HG02852 (cell line): Measurements from ENCODE around the gene SEC61A2.
A peak's percentile ranks its signal among the peaks of the same experiment; 100 is the strongest.

Source experiments
- ATAC-seq: cut with Tn5 transposase; IDR thresholded peaks from one replicate; pipeline ENCODE4 v1.9.1; 2021; ENCODE audit warnings: mild to moderate bottlenecking, moderate library complexity; ENCODE audit not compliant: unreplicated experiment

The SEC61A2 gene

DNA sequence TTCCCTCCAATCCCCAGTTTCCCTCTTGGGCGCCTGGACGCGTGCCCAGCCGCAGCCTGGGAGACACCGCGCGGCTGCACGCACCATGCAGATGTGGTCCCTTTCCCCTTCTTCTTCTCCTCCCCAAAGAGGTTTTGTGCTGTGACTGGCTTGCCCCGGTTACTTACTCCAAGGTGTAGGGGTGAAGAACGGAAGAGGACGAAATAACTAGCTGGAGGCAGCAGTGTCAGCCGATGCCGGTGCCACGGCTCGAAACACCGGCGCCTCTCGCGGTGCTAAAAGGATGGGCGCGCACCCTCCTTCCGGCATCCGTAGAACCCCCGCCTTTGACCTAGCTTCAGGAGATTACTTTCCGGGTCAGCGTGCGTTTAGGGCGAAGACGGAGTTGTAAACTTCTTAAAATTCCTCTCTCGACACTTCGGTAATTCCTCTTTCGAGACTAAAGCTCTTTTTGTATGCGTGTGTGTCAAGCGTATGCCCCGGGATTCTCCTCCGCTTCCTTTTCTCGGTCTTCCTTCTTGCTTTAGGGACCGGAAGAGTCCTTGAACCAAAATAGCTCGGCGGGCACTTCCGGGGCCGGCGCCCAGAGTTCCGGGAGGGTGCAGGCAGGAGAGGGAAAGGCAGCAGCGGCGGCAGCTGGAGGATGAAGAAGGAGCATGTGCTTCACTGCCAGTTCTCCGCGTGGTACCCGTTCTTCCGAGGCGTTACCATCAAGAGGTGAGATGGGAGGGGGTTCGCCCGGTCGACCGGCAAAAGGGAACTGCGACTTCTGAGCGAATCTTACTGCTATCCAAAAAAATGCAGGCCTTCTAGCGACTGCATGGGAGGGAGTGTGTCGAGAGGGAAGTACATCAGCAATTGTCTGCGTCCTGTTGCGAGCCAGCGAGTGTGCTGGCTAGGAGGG lies 66.4 kb downstream of the SEC61A2 start, which contains the start of the genes CDC123 and NUDT5:
Gene CDC123 (plus strand): TSS at position 586 of the 904 bp plus-strand sequence. CDS start 58 bp downstream, at position 644.
Gene NUDT5 (minus strand): TSS at position 289 of the 904 bp plus-strand sequence. CDS start 9,600 bp downstream, outside the sequence.
- peak; percentile 87 for ATAC-seq

DNA sequence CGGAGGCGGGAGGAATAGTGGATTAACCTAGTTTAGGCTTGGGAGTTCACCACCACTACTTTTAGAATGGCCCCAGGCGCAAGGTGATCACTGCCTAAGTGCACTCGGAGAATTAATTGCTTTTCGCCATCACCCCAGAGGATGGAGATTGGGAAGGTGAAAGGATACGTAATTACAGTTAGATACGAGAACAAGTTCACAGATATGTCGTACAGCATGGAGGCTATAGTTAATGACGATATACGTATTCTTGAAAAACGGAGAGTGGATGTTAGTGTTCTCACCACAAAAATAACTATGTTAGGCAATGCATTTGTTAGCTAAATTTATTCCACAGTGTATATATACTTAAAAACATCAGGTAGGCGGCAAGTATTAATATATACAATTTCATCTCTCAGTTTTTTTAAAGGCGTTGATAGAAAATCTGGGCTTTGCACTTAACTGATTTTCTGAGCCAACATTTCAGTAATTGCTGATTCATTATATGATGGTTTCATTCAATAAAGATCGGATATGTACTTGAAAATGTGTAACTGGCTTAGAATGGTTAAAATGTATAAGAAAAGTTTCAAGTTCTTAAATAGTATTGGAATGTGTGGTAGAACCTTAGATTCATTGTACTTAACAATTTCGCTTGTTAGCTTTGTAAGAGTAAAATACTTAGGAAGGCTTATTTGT lies 67.2 kb downstream of the SEC61A2 start:
- peak; percentile 2 for ATAC-seq

DNA sequence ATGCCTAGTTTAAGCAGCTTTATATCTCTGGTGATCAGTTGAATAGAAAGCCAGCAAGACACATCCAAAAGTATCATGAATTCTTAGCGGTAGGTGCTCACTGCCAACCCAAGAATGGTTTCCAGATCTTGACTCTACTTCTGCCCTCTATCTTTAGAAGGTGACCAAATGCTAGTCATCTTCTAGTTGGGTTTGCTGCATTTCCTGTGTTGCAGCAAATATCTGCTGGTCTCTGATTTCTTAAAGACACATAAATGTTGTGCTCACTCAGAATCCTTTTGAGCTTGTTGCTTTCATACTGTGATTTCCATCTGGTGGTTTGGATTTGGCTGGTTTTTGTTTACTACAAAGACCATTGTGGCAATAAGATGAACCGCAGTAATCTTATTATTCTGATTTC lies 68.7 kb downstream of the SEC61A2 start:
- ATAC-seq, result no peak

DNA sequence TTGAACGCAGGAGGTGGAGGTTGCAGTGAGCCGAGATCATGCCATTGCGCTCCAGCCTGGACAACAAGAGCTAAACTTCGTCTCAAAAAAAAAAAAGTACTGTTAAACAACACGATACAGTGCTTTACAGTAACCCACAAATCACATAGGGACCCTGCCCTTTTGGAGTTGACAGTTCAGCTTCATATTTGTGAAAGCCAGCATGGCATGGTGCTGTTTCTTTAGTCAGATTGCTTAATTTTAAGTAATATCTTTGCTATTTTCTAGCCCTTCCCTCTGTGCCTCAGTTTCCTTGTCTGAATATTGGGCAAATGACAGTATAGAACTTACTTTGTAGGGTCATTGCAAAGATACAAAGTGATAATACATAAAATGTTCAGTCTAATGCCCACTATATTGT lies 71.4 kb downstream of the SEC61A2 start:
- no peak for ATAC-seq

DNA sequence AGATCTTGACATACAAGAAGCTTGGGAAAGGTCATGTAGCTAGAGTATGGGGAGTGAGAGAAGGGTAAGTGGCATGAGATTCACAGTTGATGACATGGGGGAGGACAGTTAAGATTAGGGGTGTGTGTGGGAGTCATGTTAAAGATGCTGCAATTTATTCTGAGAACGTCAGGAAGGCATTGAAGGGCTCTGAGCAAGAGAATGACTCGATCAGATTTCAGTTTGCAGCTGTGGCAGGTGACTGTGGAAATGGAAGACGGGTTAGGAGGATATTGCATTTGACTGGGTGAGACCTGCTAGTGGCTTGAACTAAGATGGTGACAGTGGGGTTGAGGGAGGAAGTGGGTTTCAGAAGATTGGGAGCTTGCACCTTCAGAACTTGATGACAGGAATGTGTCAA lies 72.1 kb downstream of the SEC61A2 start:
- no peak for ATAC-seq

DNA sequence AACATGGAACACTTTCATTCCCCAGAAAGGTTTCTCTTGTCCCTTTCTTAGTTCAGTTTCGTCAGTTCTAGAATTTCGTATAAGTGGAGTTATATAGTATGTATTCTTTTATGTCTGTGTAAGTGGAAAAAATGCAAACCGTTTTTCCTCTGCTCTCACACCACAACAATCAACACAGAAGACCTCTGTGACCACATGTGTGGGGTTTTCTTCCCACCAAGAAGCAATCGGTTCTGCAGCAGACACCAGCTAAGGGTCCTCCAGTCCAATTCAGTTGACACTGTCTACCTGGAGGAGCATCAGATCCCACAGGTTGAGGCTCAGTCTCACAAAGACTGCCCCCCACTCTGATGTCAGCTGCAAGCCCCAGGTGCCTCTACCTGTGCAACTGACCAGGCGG lies 72.7 kb downstream of the SEC61A2 start:
- ATAC-seq, result no peak

DNA sequence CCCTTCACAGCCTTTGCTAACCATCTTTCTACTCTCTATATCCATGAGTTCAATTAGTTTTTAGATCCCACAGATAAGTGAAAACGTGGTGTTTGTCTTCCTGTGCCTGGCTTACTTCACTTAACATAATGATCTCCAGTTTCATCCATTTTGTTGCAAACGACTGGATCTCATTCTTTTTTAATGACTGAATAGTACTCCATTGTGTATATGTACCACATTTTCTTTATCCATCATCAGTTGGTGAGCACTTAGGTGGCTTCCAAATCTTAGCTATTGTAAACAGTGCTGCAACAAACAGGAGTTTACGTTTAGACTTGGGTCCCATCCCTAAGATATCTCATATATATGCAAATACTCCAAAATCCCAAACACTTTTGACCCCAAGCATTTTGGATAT lies 75.6 kb downstream of the SEC61A2 start:
- ATAC-seq, result no peak

DNA sequence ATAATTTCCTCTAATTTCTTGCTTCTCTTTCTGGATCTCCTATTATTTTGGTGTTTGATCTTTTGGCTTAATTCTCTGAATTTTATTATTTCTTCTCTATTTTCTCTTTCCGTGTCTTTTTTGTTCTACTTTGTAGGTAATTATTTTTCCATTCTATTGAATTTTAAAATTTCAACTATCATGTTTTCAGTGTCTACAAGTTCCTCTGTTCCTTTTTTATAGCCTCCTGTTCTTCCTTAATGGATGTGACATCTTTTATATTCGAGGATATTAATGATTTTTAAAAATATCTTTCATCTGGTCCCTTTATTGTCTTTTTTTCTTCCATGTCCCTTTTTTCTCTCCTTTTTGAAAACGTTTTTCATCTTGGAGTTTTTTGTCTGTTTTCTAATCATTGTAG lies 77.6 kb downstream of the SEC61A2 start:
- no peak for ATAC-seq

DNA sequence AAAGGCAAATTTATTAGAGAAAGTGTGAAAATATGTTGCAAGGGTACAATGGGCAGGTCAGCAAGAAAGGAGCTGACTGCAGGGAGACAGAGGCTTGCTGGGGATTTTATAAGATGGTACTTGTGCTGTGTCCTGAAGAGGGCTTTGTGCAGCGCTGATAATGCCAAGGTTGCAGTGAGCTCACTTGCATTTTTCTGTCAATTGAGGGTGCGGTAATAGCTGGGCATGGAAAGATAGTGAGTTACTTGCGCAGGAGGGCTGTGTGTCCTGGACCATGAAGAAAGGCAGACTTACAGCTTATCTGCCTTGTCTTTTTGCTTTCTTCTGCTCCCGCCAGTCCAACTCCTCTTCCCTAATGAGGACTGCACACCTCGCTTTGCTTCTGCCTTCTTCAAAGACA lies 79.0 kb downstream of the SEC61A2 start:
- no peak for ATAC-seq

DNA sequence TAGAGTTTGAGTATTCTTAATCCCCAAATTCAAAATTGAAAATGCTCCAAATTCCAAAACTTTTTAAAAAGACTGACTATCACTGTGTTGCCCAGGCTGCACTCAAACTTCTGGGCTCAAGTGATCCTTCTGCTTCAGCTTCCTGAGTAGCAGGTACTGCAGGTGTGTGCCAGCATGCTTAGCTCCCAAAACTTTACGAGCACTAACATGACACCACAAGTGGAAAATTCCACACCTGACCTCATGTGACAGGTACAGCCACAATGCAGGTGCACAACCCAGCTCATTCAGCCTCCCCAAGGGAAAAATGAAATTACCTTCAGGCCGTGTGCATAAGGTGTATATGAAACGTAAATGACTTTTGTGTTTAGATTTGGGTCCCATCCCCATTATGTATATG lies 83.0 kb downstream of the SEC61A2 start:
- ATAC-seq, result no peak

DNA sequence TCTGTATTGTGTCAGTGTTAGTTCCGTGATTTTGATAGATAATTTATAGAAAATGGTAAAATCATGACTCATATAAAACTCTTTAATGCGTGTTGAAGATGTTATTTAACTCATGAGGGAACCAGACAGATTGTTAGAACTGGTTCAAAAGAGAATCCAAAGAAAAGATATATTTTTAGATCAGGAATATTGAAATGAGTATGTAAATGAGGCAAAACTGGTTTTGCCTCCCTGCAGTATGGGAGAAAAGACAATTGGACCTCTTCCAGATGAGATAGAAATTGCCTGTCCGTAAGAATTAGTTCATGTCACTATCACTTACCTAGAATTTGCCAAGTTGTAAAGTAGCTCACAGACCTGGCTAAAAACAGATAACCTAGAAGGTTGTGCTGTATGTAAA lies 84.1 kb downstream of the SEC61A2 start:
- no peak for ATAC-seq

DNA sequence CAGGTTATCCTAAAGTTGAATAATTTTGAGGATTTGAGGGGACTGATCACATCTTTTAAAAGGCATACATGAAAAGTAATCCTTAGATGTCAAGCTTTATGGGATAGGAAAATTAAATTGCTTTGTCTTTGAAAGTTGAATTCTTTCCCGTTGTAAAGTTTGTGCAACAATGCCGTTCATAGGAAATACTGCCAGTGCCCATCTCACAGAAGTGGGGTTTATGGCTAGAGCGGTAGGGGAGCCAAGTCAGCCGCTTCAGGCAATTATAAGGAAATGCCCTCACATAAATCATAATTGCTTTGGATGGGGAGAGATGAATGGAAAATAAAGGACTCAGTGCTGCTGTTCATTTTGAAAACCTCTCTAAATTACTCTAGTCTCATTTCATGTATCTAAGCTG lies 84.6 kb downstream of the SEC61A2 start:
- no peak for ATAC-seq

DNA sequence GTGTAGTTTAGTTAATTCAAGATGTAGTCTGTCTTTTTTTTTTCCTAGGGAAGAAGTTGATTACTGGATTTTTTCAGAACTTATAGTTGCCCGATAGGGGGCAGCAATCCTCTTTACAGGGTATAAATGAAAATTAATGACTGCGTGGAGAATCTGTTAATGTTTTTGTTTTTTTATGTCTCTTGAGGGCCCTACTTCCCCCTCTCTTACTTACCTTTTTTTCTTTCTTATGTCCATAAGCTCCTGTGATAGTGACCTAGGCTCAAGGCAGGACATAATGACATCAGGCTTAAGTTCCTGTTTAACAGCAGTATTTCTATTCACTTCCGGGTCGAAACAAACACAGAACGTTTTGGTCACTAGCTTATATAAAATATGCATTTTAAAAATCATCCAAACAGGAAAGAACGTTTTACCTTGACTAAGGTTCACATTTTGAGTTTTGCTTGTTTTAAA lies 85.3 kb downstream of the SEC61A2 start:
- no peak for ATAC-seq
